SK-N-SH (cell line): Measurements from ENCODE around the gene CASKIN1. TPM values are rescaled to one million over a fixed set of nuclear protein-coding genes. Genes with fewer than 3 reads are reported as not detected.

Experiments used
- CTCF ChIA-PET: fragments of 300-600, 350-600 bp; formaldehyde crosslinking; extraction: SDS; loops from one replicate; lab custom pipeline; 2021; lab: Yijun Ruan, JAX
- POLR2A ChIA-PET: fragments of 350-600 bp; sonication (Branson Sonifier 250); formaldehyde crosslinking; extraction: SDS; loops from one replicate; lab custom pipeline; 2020; ENCODE audit warnings: antibody characterized with exemption, inconsistent platforms; lab: Yijun Ruan, JAX
- DNase-seq: peaks from one replicate; pipeline ENCODE4 v3.0.0; 2012
- H2AFZ ChIP-seq: fragments of 200-600 bp; sonication (generic); 2 replicates; pipeline ENCODE4 v1.8.1; 2016; ENCODE audit warnings: antibody characterized with exemption, mild to moderate bottlenecking, low read depth
- H3F3A ChIP-seq: fragments of 200-600 bp; sonication (generic); replicated peaks from 2 replicates; pipeline ENCODE3; 2016; ENCODE audit warnings: antibody characterized with exemption, mild to moderate bottlenecking; ENCODE audit not compliant: insufficient read depth
- H3K27ac ChIP-seq, 2 experiments: fragments of 200-500 bp in 1 of 2; fragments of 200-600 bp in 1 of 2; sonication (Bioruptor generic) in 1 of 2; sonication (generic), shearing (Covaris generic) in 1 of 2; 2 replicates each; pipeline versions ENCODE4 v1.5.1 to v1.6.1; 2014 to 2016; ENCODE audit warnings: low read depth in 2 of 2, inconsistent platforms in 1 of 2, low read length in 1 of 2, mild to moderate bottlenecking in 1 of 2, mixed read lengths in 1 of 2
- H3K27me3 ChIP-seq: fragments of 200-600 bp; sonication (generic), shearing (Covaris generic); 2 replicates; pipeline ENCODE4 v1.6.1; 2016; ENCODE audit warnings: mixed run types; ENCODE audit not compliant: insufficient read depth
- H3K36me3 ChIP-seq, 2 experiments: fragments of 200-500 bp in 1 of 2; fragments of 200-600 bp in 1 of 2; sonication (Bioruptor generic) in 1 of 2; sonication (generic) in 1 of 2; replicated peaks in 1 of 2; 2 replicates each; pipeline versions ENCODE3 to v1.5.1; 2014 to 2016; ENCODE audit warnings: low read length in 1 of 2, mild to moderate bottlenecking in 1 of 2; ENCODE audit not compliant: insufficient read depth in 2 of 2, control insufficient read depth in 1 of 2
- H3K4me1 ChIP-seq, 2 experiments: fragments of 200-500 bp in 1 of 2; fragments of 200-600 bp in 1 of 2; sonication (Bioruptor generic) in 1 of 2; sonication (generic), shearing (Covaris generic) in 1 of 2; 2 replicates each; pipeline versions ENCODE4 v1.5.1 to v1.6.1; 2014 to 2016; ENCODE audit warnings: low read depth in 1 of 2, low read length in 1 of 2, mixed run types in 1 of 2; ENCODE audit not compliant: insufficient read depth in 2 of 2, control insufficient read depth in 1 of 2
- H3K4me2 ChIP-seq: fragments of 200-600 bp; sonication (generic), shearing (Covaris generic); 2 replicates; pipeline ENCODE4 v1.6.1; 2017; ENCODE audit warnings: mixed run types
- H3K4me3 ChIP-seq, 2 experiments: fragments of 200-500 bp in 1 of 2; fragments of 200-600 bp in 1 of 2; sonication (Bioruptor generic) in 1 of 2; sonication (generic), shearing (Covaris generic) in 1 of 2; 2 replicates each; pipeline versions ENCODE4 v1.5.1 to v1.8.1; 2014 to 2016; ENCODE audit warnings: low read depth in 2 of 2, inconsistent platforms in 1 of 2, low read length in 1 of 2, mild to moderate bottlenecking in 1 of 2, mixed read lengths in 1 of 2, moderate library complexity in 1 of 2
- H3K79me2 ChIP-seq: fragments of 200-600 bp; sonication (generic); 2 replicates; pipeline ENCODE4 v1.8.1; 2017; ENCODE audit warnings: mild to moderate bottlenecking; ENCODE audit not compliant: insufficient read depth
- H3K9ac ChIP-seq: fragments of 200-600 bp; sonication (generic); 2 replicates; pipeline ENCODE4 v1.6.1; 2017; ENCODE audit warnings: mixed run types
- H3K9me2 ChIP-seq: fragments of 200-600 bp; sonication (generic); 2 replicates; pipeline ENCODE4 v1.6.1; 2017; ENCODE audit warnings: mixed run types
- H3K9me3 ChIP-seq: fragments of 200-600 bp; sonication (generic); 2 replicates; pipeline ENCODE4 v1.6.1; 2017; ENCODE audit warnings: mixed run types, mild to moderate bottlenecking, moderate library complexity
- H4K20me1 ChIP-seq: fragments of 200-600 bp; sonication (generic); 2 replicates; pipeline ENCODE4 v1.6.1; 2017; ENCODE audit warnings: mild to moderate bottlenecking, mixed run types; ENCODE audit not compliant: insufficient read depth
- EP300 ChIP-seq, 2 experiments: IDR thresholded peaks; 2 replicates each; pipeline versions ENCODE4 v1.4.0 to v1.6.1; 2012; ENCODE audit warnings: borderline replicate concordance in 1 of 2, low read depth in 1 of 2, low read length in 1 of 2
- EZH2phosphoT487 ChIP-seq: fragments of 200-600 bp; sonication (generic); IDR thresholded peaks from 2 replicates; pipeline ENCODE4 v1.6.1; 2017; ENCODE audit warnings: low read depth, mixed run types, mild to moderate bottlenecking, antibody characterized with exemption, moderate library complexity, borderline replicate concordance
- FOXJ3 ChIP-seq: sonication (generic); formaldehyde crosslinking; IDR thresholded peaks from 2 replicates; pipeline ENCODE4 v1.5.1; 2020; ENCODE audit warnings: mild to moderate bottlenecking, missing genetic modification reagents
- FOXM1 ChIP-seq: IDR thresholded peaks from 2 replicates; pipeline ENCODE4 v1.4.0; 2012; ENCODE audit warnings: low read depth, mild to moderate bottlenecking
- RXRA ChIP-seq: IDR thresholded peaks from 2 replicates; pipeline ENCODE4 v1.4.0; 2012; ENCODE audit warnings: low read depth, mild to moderate bottlenecking, borderline replicate concordance
- SIN3A ChIP-seq: IDR thresholded peaks from 2 replicates; pipeline ENCODE4 v1.6.1; 2012; ENCODE audit warnings: low read depth, mild to moderate bottlenecking, low read length, moderate library complexity, borderline replicate concordance
- WGBS: methylation state at CpG from one replicate; pipeline ENCODE4 v1.1.6; 2017; ENCODE audit warnings: low lambda C conversion rate; 5-methylcytosine and 5-hydroxymethylcytosine counted together
- polyA plus RNA-seq, 3 experiments: library from polyadenylated mRNA; depleted of rRNA; stranded (reverse); fragments of >200 nt; gene quantifications; 2 replicates each; pipeline ENCODE4 v1.2.3, GENCODE V29; 2012
- TF ChIP-seq, protein P1 (sequence below): IDR thresholded peaks from 2 replicates; pipeline ENCODE4; 2012
- TF ChIP-seq, protein P2 (sequence below): IDR thresholded peaks from 2 replicates; pipeline ENCODE4 v1.4.0; 2012; ENCODE audit warnings: low read depth, borderline replicate concordance

The CASKIN1 gene
- polyA plus RNA-seq, 1 of the 3 experiments (the other 2 are of a cell fraction), result 1.7 TPM

- Histone ChIP-seq H2AFZ (no peak overlapping the region), H3K27ac (no peak overlapping the region), H3K27me3 (no peaks in the 10 kb centered on the region), H3K9me2 (no peaks in the 10 kb centered on the region), H3F3A (no peaks in the 10 kb centered on the region), H4K20me1 (no peaks in the 10 kb centered on the region), H3K9ac (no peak overlapping the region), H3K4me3 (no peak overlapping the region), H3K36me3 (peaks cover 0 to 35% of the 10 kb centered on the region in 2 experiments), H3K4me1 (no peaks in the 10 kb centered on the region), H3K4me2 (no peak overlapping the region), H3K79me2 (no peaks in the 10 kb centered on the region), H3K9me3 (no peaks in the 10 kb centered on the region)
- CTCF ChIA-PET, result interaction anchor here (2.1 kb wide), 1 partner anchor 15 kb away, joined by 5 read pairs; no protein-coding TSS in a partner anchor
- WGBS, result 96% methylated on average over 17 of the region's 31 CpGs
- TF ChIP-seq SIN3A (no peak), RXRA (no peak), EZH2phosphoT487 (no peak), EP300 (IDR thresholded peaks at IDR 0.05; ENCODE audit: borderline replicate concordance in 1 of 2, low read depth in 1 of 2, low read length in 1 of 2) (no peak)
- TF ChIP-seq, protein P1, sequence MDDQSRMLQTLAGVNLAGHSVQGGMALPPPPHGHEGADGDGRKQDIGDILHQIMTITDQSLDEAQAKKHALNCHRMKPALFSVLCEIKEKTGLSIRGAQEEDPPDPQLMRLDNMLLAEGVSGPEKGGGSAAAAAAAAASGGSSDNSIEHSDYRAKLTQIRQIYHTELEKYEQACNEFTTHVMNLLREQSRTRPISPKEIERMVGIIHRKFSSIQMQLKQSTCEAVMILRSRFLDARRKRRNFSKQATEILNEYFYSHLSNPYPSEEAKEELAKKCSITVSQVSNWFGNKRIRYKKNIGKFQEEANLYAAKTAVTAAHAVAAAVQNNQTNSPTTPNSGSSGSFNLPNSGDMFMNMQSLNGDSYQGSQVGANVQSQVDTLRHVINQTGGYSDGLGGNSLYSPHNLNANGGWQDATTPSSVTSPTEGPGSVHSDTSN, result no peak
- TF ChIP-seq, protein P2, sequence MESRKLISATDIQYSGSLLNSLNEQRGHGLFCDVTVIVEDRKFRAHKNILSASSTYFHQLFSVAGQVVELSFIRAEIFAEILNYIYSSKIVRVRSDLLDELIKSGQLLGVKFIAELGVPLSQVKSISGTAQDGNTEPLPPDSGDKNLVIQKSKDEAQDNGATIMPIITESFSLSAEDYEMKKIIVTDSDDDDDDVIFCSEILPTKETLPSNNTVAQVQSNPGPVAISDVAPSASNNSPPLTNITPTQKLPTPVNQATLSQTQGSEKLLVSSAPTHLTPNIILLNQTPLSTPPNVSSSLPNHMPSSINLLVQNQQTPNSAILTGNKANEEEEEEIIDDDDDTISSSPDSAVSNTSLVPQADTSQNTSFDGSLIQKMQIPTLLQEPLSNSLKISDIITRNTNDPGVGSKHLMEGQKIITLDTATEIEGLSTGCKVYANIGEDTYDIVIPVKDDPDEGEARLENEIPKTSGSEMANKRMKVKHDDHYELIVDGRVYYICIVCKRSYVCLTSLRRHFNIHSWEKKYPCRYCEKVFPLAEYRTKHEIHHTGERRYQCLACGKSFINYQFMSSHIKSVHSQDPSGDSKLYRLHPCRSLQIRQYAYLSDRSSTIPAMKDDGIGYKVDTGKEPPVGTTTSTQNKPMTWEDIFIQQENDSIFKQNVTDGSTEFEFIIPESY, result no peak
- POLR2A ChIA-PET, result no interaction called here
- DNase-seq, result no peak
Observed at GRCh38 chr16:2179576-2179975, 16.8 kb downstream of the CASKIN1 start.

DNA sequence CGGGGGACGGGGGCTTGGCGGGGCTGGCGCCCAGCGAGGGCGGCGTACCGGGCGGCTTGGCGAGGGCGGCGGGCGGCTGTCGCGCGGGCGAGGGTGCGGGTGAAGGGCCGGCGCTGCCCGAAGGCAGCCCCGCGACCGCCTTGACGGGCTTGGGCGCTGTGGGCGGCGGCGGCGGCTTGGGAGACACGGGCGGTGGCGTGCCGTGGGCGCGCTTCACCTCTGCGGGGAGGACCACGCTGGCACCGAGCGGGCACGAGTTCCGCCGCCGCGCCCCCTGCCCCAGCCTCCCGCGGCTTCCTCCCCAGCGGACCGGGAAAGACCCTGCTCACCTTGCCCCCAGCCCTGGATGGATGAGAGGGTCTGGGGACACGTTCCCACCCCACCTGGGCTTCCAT, 17.3 kb downstream of the CASKIN1 start:
- H3K9me2 ChIP-seq, result no peaks in the 10 kb centered on the region
- CTCF ChIA-PET, result interaction anchor here (2.1 kb wide), 1 partner anchor 16 kb away, joined by 5 read pairs; no protein-coding TSS in a partner anchor
- H3K4me1 ChIP-seq, result no peaks in the 10 kb centered on the region
- no peaks in the 10 kb centered on the region for H3K9me3 ChIP-seq
- 98% methylated on average over 38 of the region's 50 CpGs for WGBS
- no peak overlapping the region for H3K4me2 ChIP-seq
- no peaks in the 10 kb centered on the region for H4K20me1 ChIP-seq
- no peak overlapping the region for H3K27ac ChIP-seq
- TF ChIP-seq FOXJ3 (CRISPR knock-in tag) (no peak), EZH2phosphoT487 (no peak), FOXM1 (no peak)
- H3K36me3 ChIP-seq, result peaks cover 0 to 39% of the 10 kb centered on the region in 2 experiments
- no peak overlapping the region for H3K4me3 ChIP-seq
- no peaks in the 10 kb centered on the region for H3K79me2 ChIP-seq
- no peaks in the 10 kb centered on the region for H3K27me3 ChIP-seq
- H3F3A ChIP-seq, result no peaks in the 10 kb centered on the region
- DNase-seq, result no peak
- POLR2A ChIA-PET, result no interaction called here
- no peak overlapping the region for H2AFZ ChIP-seq
- H3K9ac ChIP-seq, result no peak overlapping the region
